Brain microvascular endothelial cell (primary cell): Measurements from ENCODE around the gene SLC9A5.

Experiments used
- DNase-seq: peaks from one replicate; pipeline ENCODE4 v3.0.0-alpha.2; 2020
- H3K27ac ChIP-seq: fragments of 250-450 bp; sonication (Bioruptor Pico); 2 replicates; pipeline ENCODE4 v1.5.1; 2020; ENCODE audit warnings: mild to moderate bottlenecking, moderate library complexity
- H3K27me3 ChIP-seq: fragments of 250-450 bp; sonication (Bioruptor Pico); replicated peaks from 2 replicates; pipeline ENCODE4 v1.5.1; 2020; ENCODE audit warnings: mild to moderate bottlenecking
- H3K36me3 ChIP-seq: fragments of 250-450 bp; sonication (Bioruptor Pico); replicated peaks from 2 replicates; pipeline ENCODE4 v1.5.1; 2020; ENCODE audit warnings: mild to moderate bottlenecking
- H3K4me3 ChIP-seq: 2 replicates; pipeline ENCODE4 v1.5.1; 2011; ENCODE audit warnings: low read depth, mild to moderate bottlenecking, control low read depth, low read length, moderate library complexity
- CTCF ChIP-seq: IDR thresholded peaks from 2 replicates; pipeline ENCODE4 v1.5.1; 2011; ENCODE audit warnings: low read depth, mild to moderate bottlenecking, moderate library complexity, low read length, control low read depth, inconsistent platforms; ENCODE audit errors: missing control alignments
- in situ Hi-C: cut with HindIII; loops from 2 replicates; pipeline ENCODE4 v1.10.0; 2017; ENCODE audit warnings: low sequenced_read_pairs, low pct_ligation_motif_present

Gene SLC9A5

GRCh38 chr16:67228905-67229304, 19.9 kb upstream of the SLC9A5 start:
- Histone ChIP-seq H3K36me3 (peaks cover 52% of the 10 kb centered on the region), H3K27me3 (no peaks in the 10 kb centered on the region)
- no peak for TF ChIP-seq CTCF

GRCh38 chr16:67229906-67230808, 18.6 kb upstream of the SLC9A5 start:
- in situ Hi-C loops, result no loop called here
- Histone ChIP-seq H3K27me3 (no peaks in the 10 kb centered on the region), H3K4me3 (no peak overlapping the region), H3K27ac (no peak overlapping the region), H3K36me3 (peaks cover 63% of the 10 kb centered on the region)
- DNase-seq, result no peak
- no peak for TF ChIP-seq CTCF

More at GRCh38 chr16:67228905-67229304, 19.9 kb upstream of the SLC9A5 start:
- Histone ChIP-seq H3K27ac (no peak overlapping the region), H3K4me3 (no peak overlapping the region)
- DNase-seq, result no peak
- in situ Hi-C loops, result no loop called here

- H3K4me3 ChIP-seq, result no peak overlapping the region
- no peak for DNase-seq
- no peak for TF ChIP-seq CTCF
- in situ Hi-C loops, result no loop called here
- no peaks in the 10 kb centered on the region for H3K27me3 ChIP-seq
- no peak overlapping the region for H3K27ac ChIP-seq
- peaks cover 71% of the 10 kb centered on the region for H3K36me3 ChIP-seq
Measured at GRCh38 chr16:67230809-67231660, 17.7 kb upstream of the SLC9A5 start.

- in situ Hi-C loops, result no loop called here
- Histone ChIP-seq H3K27ac (no peak overlapping the region), H3K36me3 (peaks cover 88% of the 10 kb centered on the region), H3K4me3 (no peak overlapping the region), H3K27me3 (no peaks in the 10 kb centered on the region)
- DNase-seq, result no peak
- no peak for TF ChIP-seq CTCF
Measured at GRCh38 chr16:67233596-67233995, 15.2 kb upstream of the SLC9A5 start.

- TF ChIP-seq CTCF, result no peak
- H3K27ac ChIP-seq, result no peak overlapping the region
- no peaks in the 10 kb centered on the region for H3K27me3 ChIP-seq
- no peak overlapping the region for H3K4me3 ChIP-seq
- no peak for DNase-seq
- in situ Hi-C loops, result no loop called here
- H3K36me3 ChIP-seq, result peaks cover 88% of the 10 kb centered on the region
Measured at GRCh38 chr16:67234180-67234597, 14.6 kb upstream of the SLC9A5 start.
